Astrocyte of the spinal cord (primary cell): ENCODE measurements around the gene NUDT12.

Source experiments
- DNase-seq: peaks from one replicate; pipeline ENCODE4 v3.0.0; 2011; ENCODE audit warnings: low read depth, low spot score
- H3K4me3 ChIP-seq: 2 replicates; pipeline ENCODE4 v1.5.1; 2011; ENCODE audit warnings: low read depth, mild to moderate bottlenecking, low read length, moderate library complexity
- CTCF ChIP-seq: IDR thresholded peaks from 2 replicates; pipeline ENCODE4 v1.5.1; 2012; ENCODE audit warnings: low read depth, mild to moderate bottlenecking, low read length, inconsistent platforms
- in situ Hi-C: cut with HindIII; loops from 2 replicates; pipeline ENCODE4 v1.10.0; 2017; ENCODE audit warnings: low sequenced_read_pairs

Gene NUDT12

GRCh38 chr5:103598997-103599566 is 36.5 kb upstream of the NUDT12 start:
- no peak for DNase-seq
- in situ Hi-C loops: no loop called here
- TF ChIP-seq CTCF: no peak
- no peak overlapping the region for H3K4me3 ChIP-seq

GRCh38 chr5:103590221-103590620 is 27.6 kb upstream of the NUDT12 start:
- H3K4me3 ChIP-seq: no peak overlapping the region
- DNase-seq: no peak
- in situ Hi-C loops: no loop called here
- TF ChIP-seq CTCF: no peak

DNA sequence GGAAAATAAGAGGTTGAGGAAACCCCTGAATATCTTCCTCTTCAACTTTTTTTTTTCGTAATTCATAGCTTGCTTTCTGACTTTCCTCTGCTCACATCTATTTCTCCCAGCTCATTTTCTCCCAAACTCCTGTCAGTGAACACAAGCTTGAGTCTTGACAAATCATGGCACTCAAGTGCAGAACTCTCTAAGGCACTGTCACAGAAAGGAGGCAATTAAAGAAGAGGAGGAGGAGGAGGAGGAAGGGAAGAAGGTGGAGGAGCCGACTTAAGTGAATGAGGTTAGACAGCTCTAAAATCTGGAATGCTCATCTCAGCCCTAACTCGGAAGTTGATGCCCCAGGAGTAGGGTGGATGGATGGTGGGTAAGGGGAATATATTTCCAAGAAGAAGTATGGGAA is 27.2 kb upstream of the NUDT12 start:
- DNase-seq: no peak
- no peak overlapping the region for H3K4me3 ChIP-seq
- no peak for TF ChIP-seq CTCF
- in situ Hi-C loops: no loop called here

- in situ Hi-C loops: no loop called here
Measured at GRCh38 chr5:103589357-103589756, 26.8 kb upstream of the NUDT12 start.

GRCh38 chr5:103587185-103587748 is 24.7 kb upstream of the NUDT12 start:
- in situ Hi-C loops: no loop called here
- TF ChIP-seq CTCF: peak; percentile 46
- DNase-seq: peak; percentile 59
- H3K4me3 ChIP-seq: no peak overlapping the region

More at GRCh38 chr5:103589357-103589756, 26.8 kb upstream of the NUDT12 start:
- H3K4me3 ChIP-seq: no peak overlapping the region
- peak; percentile 32 for DNase-seq
- TF ChIP-seq CTCF: no peak

- peak; percentile 55 for DNase-seq
- TF ChIP-seq CTCF: peak; percentile 53
- in situ Hi-C loops: no loop called here
- no peak overlapping the region for H3K4me3 ChIP-seq
Measured at GRCh38 chr5:103582364-103582763, 19.8 kb upstream of the NUDT12 start.
